GM18508 (cell line): ENCODE results near the gene ALDH1A2.
"Not testable (repeated sequence)": the region's sequence is repeated elsewhere in the genome, so short reads cannot be mapped to it uniquely, and the experiment has no call there.

Source experiments
- ATAC-seq: cut with Tn5 transposase; IDR thresholded peaks from one replicate; pipeline ENCODE4 v1.9.1; 2021; ENCODE audit warnings: moderate number of reproducible peaks; ENCODE audit not compliant: insufficient read depth, unreplicated experiment

Gene ALDH1A2

DNA sequence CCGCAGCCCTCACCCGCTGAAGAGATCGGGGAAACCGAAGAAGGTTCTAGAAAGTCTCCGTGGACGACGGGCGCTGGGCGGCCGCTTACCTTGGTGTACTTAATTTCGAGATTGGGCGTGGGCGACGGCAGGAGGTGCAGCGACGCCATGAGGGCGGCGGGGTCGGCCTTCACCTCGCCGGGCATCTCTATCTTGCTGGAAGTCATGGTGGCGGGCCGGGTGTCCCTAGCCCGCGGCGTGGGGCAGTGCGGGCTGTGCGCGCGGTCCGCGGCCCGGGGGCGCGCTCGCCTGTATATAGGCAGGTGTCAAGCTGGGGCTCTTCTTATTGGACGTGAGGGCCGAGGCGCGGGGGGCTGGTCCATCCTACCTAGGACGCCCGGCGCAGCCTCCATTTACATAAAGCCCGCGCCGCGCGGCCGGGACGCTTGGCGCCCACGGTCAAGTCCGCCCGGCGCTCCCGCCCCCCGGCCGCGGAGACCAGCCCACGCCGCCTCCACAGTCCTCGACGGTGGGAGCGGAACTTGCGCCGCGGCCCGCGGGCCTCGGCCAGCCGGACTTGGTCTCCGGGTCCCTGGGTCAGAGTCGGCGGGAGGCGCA, at the start of gene ALDH1A2:
TSS of gene ALDH1A2 (minus strand) at position 267 of the 597 bp plus-strand sequence. CDS start at position 206, 61 bp downstream.
- no peak for ATAC-seq

DNA sequence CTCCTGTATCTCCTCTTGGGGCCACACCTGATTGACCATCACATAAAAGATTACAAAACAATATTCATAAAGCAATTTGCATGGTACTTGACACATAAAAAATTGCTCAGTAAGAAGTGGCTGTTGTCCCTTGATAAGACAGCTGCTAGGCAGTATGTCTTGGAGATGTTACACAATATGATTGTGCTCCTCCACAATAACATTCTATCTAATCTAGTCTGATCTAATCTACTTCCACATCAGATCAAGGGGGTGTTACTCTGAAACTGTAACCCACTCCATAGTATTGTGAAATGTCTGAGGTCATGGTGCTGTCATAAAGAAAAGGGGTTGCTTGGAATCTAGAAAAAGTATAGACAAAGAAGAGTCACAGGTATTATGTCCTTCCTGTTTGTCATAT, 49.3 kb upstream of the ALDH1A2 start:
- ATAC-seq: no peak

DNA sequence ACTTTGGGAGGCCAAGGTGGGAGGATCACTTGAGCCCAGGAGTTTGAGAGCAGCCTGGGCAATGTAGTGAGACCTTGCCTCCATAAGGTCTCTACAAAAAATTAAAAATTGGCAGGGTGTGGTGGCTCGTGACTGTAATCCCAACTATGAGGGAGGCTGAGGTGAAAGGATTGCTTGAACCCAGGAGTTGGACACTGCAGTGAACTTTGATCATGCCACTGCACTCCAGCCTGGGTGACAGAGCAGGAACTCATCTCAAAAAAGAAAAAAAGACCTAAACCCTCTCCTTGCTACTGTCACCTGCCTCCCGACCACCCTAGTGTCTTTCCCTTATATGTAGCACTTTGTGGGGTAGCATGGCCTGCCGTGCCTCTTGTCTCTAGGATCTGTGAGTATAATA, 48.9 kb upstream of the ALDH1A2 start:
- no peak for ATAC-seq

DNA sequence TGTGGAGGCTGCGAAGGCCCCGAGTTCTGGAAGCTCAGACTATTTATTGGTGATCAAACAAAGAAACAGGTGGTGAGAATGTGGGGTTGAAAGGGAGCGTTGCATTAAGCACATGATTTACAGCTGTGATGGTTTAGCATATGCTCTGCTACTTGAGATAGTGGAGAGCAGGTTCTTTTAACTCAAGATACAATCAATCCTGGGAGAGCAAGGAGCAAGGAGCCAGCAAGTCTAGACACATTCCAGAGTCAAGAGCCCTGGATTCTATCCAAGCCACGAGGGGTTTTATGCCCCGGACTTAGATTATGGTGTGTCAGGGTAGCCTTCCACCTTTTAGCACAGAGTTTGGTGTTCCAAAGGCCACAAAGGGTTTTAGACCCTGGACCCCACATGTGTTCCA, 47.8 kb upstream of the ALDH1A2 start:
- ATAC-seq: not testable (repeated sequence)

DNA sequence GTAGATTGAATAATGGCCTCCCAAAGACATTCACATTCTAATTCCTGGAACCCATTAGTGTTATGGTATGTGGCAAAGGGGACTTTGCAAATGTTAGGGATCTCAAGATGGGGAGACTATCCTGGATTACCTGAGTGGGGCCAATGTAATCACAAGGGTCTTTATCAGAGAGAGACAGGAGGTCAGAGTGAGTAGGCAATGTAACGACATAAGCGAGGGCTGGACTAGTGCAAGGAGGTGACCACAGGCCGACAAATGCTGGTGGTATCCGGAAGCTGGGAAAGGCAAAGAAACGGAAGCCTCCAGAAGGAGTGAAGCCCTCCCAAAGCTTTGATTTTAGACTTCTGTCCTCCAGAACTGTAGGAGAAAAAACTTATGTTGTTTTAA, 46.2 kb upstream of the ALDH1A2 start:
- no peak for ATAC-seq

DNA sequence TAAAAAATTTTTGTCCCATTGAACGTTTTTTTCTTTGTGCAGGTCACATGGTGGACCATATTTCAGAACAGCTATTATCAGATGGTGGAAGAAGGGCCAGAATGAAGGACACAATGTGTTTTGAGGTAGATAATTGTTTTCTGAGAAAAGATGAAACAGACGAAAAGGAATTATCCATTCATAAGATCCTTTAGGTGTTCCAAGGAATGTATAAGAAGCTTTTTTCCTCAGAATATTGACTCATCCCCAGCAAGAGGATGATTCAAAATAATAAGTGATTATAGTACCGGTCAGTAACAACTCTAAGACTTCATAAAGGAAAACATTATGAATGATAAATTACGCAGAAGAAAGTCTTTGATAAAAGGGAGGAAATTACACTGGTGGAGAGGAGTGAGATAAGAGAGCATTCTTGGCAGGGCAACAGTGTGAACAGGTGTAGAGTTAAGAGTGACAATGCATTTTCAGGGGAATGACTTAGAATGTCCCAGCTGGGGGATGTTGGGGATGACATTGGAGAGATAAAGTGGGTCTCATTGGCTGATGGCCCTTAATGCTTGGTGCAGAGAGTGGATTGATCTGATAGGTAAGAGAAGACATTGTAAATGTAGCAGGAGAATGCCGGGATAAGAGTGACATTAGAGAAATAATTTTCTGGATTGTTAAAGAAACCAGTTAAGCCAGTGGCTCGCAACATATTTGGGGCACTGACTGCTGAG, 45.6 kb upstream of the ALDH1A2 start:
- ATAC-seq: no peak

DNA sequence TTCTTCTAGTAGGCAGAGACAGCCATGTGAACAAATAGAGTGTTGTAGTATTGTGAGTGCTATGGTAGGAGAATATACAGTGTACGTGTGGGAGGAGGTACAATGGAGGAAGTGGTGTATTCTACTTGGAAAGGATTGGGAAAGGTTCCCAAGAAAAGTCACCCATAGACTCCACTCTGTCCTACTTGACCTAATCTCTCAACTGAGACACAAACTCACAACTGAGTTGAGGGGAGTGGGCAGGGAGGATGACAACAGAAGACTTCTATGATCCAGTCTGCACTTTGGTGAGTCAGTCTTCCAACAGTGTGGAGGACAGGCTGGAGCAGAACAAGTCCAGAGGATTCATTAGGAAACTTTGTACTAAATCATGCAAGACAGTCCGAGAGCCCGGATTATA, 43.9 kb upstream of the ALDH1A2 start:
- ATAC-seq: no peak

DNA sequence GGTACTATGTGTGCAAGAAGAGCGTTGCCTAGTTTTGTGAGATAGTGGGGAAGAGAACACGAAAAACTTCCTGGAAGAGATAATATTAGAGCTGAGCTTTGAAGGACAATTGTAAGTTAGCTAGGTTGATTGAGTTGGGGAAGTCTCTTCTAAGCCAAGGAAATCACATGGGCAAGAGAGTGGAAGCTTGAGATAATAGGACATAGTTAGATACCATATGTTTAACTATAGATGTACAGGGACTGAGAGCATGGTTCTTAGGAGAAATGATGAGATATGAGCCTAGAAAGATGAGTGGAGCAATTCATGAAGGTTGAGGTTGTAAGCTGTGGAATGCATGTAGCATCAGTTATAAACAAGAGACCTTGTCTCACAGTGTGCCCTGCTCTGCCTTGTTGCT, 42.6 kb upstream of the ALDH1A2 start:
- no peak for ATAC-seq

DNA sequence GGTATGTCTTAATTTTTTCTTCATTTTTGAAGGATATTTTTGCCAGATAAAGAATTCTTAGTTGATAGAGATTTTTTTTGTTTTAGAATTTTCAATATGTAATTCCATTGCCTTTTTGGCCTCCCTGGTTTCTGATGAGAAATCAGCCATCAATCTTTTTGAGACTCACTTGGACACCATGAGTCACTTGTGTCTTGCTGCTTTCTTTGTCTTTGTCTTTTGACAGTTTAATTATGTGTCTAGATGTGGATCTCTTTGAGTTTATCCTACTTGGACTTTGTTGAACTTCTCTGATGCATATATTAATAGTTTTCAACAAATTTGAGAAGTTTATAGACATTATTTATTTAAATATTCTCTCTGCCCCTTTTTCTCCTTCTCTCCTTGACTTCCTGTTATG, 38.0 kb upstream of the ALDH1A2 start:
- no peak for ATAC-seq

DNA sequence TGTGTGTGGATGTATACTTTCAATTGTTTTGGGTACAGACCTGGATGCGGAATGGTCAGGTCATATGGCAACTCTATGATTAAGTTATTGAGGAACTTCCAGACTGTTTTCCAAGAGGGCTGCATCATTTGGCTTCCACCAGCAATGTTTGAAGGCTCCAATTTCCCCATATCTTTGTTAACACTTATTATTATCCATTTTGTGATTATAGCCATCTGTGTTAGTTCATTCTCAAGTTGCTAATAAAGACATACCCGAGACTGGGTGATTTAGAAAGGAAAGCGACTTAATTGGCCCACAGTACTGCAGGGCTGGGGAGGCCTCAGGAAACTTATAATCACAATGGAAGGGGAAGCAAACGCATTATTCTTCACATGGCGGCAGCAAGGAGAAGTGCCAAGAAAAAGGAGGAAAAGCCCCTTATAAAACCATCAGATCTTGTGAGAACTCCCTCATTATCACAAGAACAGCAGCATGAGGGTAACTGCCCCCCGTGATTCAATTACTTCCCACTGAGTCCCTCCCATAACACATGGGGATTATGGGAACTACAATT, 31.1 kb upstream of the ALDH1A2 start:
- no peak for ATAC-seq

DNA sequence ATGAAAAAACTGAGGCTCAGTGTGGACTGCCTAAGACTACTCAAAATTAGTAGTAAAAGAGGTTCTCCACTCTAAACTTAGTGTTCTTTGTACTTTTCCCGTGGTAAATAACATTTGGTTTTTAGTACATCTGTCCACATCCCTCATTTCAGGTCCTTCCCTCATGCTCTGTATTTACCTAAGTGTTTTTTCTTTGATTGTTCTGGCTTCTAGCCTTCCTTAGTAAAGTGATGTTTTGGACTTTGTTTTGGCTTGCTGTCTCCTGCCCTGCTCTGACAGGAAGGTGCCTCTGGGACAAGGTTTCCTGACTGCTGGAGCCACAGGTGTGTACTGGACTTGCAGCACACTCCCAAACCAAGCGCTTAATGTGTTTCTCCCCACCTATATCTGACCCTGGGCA, 29.9 kb upstream of the ALDH1A2 start:
- ATAC-seq: no peak

DNA sequence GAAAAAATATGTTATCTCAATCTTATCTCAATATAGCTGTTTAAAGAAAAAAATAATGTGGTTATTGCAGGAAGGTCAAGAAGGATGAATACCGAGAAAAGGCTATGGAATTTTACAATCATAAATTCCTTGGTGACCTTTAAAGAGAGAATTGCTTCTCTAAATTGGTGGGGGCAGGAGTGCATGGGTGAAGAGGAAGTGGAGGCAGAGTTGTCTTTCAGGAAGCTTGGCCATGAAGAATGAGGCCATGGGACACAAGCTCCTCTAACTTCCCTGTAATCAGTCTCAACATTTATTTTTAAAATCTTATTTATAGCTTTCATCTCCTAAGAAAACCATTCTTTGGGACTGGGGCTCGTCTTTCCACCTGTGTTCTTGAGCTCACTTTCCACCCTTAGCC, 22.4 kb upstream of the ALDH1A2 start:
- no peak for ATAC-seq

DNA sequence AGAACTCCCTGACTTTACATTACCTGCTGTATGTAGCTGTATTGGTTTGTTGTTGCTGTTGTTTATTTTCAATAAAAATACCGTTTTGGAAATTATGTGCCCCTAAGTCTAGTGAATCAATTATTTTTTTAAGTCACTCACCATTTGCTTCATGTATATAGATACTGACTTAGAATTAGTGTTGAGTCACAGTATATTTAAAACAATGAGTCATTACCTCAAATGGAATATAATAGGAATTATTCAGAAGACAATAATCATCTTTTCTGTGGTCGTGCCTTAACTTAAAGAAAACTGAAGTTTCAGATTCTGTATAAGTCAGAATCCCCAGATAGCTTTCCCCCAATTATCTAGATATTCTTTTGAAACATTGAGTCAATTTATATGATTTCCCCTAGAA, 21.0 kb upstream of the ALDH1A2 start:
- ATAC-seq: no peak

DNA sequence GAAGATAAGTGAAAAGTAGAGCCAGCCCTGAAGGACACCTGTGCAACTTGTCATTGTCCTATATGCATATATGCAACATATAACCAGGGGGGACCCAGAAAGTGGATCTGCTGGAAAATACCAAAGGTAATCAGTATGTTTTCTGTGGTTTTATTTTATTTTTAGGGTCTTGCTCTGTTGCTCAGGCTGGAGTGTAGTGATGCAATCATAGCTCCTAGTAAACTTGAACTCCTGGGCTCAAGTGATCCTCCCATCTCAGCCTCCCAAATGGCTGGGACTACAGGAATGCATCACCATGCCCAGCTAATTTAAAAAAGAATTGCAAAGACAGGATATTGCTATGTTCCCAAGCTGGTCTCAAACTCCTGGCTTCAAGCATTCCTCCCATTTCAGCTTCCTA, 18.0 kb upstream of the ALDH1A2 start:
- ATAC-seq: no peak

DNA sequence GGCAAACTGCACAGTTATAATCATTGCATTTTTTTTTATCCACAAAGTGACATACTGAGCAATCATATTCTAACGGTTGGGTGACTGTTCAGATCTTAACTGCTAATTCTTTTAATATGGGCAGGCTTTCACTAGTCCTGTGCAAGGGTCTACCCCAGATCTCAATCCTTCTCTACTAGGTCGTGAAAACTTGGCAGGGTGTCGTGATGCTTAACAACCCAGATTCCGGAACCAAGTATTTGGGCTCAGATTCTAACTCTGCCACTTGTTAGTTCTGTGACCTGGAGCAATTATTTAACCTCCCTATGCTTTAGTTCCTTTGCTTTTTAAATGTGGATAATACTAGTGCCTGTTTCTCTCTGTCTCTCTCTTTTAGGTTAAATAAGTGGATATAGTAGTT, 16.4 kb upstream of the ALDH1A2 start:
- no peak for ATAC-seq

DNA sequence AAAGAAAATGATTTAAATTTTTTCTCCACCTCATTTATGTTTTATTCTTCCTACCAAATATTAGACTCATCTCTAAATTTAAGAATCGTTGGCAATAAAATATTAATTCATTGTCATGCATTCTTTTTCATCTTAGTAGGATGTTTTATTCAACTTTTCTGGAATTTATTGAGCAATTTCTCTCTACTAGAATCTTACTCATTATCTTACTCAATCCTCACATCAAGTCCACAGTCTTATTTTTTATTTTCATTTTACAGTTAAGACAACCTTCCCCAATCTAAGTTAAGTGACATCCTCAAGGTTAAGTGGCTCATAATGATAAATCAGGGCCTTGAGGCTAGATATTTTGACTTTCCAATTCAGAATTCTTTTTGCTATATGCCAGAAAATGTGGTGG, 15.9 kb upstream of the ALDH1A2 start:
- no peak for ATAC-seq

DNA sequence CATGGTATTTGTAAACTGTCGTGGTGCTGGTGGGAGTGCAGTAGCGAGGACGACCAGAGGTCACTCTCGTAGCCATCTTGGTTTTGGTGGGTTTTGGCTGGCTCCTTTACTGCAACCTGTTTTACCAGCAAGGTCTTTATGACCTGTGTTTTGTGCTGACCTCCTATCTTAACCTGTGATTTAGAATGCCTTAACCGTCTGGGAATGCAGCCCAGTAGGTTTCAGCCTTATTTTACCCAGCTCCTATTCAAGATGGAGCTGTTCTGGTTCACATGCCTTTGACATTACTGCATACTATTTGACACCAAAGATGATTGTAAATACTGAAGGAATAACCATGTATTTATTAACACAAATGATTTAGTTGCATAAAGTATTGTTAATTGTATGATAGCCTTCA, 15.4 kb upstream of the ALDH1A2 start:
- ATAC-seq: not testable (repeated sequence)

DNA sequence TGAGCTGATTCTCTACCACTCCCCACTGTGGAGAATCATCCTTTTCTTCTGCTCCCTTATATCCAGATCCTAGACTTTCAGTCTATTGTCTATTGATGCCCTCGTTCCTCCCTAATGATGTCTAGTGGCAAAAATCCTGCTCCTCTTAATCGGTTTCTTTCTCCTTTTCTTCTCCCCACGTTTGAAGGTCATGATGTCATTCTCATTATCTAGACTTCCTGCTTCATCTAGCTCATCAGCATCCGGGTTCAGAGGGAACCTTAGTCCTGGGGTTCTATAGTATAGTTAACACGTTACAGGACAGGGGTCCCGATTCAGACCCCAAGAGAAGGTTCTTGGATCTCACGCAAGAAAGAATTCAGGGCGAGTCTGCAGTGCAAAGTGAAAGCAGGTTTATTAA, 14.9 kb upstream of the ALDH1A2 start:
- no peak for ATAC-seq

DNA sequence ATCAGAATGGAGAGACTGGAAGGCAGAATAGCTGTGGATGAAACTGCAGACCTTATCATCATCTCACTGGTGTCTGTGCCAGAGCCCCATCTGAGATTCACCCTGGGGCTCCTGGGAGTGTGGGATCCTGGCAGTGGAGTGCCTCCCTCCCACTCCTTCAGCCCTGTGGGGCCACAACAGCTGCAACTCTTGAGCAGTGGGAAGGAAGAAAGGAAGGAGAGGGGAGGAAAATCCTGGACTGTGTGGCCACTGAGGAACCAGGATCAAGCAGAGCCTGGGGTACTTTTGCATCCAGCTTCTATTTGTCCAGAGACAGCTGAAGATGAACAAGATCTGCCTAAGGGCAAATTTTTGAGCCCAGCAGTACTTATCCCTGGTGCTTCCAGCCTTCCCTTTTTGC, 13.1 kb upstream of the ALDH1A2 start:
- ATAC-seq: no peak

DNA sequence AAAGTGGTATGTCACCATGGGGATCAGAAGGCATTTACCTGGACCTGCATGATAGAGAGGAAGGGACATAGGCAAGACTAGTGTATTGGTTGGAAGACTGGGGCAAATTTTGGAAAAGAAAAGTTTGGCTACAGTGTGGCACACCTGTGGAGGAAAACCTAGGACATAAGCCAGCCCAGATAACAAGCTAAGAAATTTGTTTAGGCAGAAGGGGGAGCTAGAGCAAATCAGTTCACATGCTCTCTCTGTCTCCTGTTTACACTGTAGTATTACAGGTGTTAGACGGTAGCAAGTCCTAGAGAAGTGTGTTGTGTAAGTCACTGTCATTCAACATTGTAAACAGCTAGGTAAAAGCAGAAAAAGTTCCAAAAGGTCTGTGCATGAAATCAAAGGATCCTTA, 11.9 kb upstream of the ALDH1A2 start:
- no peak for ATAC-seq

DNA sequence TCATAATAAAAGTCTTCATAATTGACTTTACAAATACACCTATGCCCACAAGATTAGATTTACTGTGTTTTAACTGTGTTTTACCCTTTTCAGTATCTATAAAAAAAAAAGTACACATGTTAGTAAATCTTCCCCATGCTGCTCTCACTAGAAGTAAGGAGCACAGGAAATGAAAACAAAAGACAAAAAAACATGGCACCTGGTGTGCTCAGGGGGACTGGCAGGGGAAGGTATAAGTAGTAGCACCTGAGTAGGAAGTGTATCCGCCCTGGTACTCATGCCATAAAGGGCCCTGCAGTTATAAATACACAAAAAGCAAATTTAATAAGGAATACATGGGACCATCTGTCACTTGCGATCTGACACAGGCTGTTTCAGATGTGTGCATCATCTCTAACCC, 8.9 kb upstream of the ALDH1A2 start:
- no peak for ATAC-seq

DNA sequence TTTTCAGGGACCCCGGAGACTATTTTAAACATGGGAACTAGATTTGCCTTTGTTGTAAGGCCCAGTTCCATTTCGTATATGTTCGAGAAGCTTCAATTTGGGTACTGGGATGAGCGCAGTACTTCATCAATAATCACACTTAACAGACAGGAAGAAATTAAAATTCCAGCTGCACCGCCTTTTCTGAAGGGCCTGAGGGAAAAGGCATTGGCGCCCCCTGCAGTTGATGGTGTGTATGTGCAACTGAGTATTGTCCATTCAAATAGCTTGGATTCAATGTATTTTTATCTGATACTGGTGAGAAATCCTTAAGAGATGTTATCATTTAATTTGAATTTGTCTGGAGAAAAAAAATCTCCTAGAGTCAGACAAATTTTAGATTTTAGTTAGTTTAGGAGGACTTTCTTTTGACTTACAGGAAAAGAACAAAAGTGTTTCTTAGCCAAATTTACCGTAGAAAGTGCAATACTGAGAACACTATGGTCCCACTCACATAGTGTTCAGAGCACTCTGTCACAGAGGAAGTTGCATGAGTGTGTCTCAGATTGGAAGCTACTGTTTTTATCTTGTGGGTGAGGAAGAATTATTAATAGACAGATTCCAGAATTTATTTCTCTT, 5.4 kb upstream of the ALDH1A2 start:
- ATAC-seq: no peak
